CD4-positive, alpha-beta T cell treated with Interleukin-12 subunit alpha and Interleukin-12 subunit beta, for 1 hour (primary cell): ENCODE measurements around the gene MARK3.

Experiments
- DNase-seq: peaks from one replicate; pipeline ENCODE4 v3.0.0-alpha.2; 2020

The MARK3 gene

DNA sequence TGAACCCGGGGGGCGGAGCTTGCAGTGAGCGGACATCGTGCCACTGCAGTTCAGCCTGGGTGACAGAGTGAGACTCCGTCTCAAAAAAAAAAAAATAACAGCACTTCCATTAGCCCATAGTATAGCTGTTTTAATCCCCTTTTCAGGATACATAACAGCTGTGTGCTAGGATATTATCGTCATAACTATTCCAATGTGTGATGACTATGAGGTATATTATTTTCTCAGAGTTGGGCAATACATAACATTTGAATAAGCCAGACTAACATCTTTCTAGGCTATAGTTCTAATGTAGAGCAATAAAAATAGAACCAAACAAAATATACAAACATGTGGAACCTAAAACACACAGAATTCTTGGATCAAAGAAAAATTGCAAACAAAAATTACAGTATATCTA lies 57.1 kb downstream of the MARK3 start:
- no peak for DNase-seq

- DNase-seq = no peak
These were observed 57.9 kb downstream of the MARK3 start for GRCh38 chr14:103443111-103443510.

DNA sequence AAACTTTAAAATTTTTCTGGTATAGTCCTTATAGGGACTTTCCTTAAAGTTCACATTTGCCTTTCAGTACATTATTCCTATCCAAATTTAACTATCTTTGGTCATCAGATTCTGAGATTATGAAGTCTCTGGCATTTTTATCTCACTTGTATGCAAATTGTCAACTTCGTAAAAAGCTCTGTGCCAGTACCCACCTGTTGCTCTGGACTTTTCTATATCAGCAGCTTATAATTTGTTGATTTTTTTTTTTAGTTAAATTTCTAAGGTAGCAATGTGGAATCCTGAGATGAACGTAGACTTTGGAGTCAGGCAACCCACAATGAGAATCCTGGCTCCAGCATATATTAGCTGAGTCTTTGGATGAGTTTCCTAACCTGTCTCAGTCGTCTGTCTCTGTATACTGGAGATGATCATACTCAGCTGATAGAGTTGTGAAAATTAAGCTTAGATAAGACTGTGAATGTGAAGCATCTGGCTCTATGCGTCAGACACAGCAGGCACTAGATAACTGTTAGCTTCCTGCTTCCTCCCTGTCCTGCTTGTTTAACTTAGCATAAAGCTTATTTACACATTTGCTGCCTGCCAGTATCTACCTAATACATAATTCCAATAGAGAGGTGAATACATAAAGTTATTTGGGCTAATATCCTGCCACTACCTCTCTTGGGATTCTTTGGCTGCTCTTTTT lies 59.8 kb downstream of the MARK3 start:
- no peak for DNase-seq

GRCh38 chr14:103445806-103446205 lies 60.6 kb downstream of the MARK3 start:
- no peak for DNase-seq

- no peak for DNase-seq
These were observed 62.9 kb downstream of the MARK3 start for GRCh38 chr14:103448097-103448496.

GRCh38 chr14:103449634-103450161 lies 64.5 kb downstream of the MARK3 start:
- no peak for DNase-seq

GRCh38 chr14:103450416-103450815 lies 65.2 kb downstream of the MARK3 start:
- DNase-seq = no peak

DNA sequence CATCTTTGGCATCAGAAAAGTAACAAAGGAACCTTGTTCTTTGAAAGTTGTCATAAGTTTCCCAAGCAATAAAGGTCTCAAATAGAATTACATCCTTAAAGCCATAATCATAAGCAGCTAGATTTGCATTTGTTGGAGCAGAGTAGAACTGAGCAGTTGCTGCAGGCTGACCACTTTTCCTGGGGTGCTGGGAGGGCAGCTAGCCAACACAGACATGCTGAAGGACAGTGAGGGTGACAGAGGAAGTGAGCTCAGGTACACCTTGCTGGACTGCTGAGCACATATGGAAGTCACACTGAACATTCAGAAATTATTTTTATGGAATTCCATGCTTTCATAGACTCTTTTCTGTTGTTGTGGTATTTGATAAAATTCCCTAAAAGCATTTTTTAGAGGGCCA lies 66.2 kb downstream of the MARK3 start:
- no peak for DNase-seq

DNA sequence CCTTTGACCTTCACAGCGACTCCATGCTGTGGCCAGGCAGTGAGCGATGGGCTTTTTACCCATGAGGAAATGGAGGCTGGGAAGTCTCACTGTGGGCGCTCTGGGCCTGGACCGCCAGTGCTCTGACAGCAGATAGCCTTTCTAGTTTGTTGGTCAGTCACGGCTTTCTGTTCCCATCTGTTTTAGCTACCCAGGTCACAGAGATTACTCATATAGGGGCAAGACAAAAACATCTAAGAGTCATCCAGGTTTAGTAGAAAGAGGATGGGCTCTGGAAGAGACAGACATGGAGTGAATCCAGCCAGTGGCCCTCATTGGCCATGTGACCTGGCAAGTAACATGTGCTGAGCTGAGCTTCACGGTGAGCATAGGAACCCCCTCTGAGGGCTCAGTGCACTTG lies 68.6 kb downstream of the MARK3 start:
- DNase-seq = no peak

DNA sequence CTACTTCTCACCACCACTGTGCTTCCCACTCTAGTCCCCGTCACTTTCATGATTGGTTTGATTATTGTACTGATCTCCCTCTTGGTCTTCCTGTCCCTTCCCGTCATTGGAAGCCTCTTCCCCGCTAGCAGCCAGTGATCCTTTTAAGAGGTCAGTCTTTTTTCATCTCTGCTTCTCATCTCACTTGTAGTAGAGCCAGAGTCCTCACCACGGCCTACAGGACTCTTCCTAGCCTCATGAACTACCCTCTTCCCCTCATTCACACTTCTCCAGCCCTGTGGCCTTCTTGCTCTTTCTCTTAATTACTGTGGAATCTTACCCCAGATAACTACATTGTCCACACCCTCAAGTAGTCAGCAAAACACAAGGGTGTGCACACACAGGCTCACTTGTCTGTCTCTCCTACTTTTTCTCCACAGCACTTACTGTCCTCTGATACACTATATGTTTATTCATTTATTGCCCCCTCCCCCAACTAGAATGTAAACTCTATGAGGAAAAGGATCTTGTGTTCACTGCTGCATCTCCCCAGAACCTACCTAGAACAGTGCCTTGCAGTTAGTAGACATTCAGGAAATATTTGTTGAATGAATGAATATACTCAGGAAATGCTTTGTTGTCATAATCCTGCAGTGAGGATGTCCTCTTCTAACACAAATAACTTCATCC lies 71.1 kb downstream of the MARK3 start:
- no peak for DNase-seq

GRCh38 chr14:103460415-103460814 lies 75.2 kb downstream of the MARK3 start:
- DNase-seq = no peak

DNA sequence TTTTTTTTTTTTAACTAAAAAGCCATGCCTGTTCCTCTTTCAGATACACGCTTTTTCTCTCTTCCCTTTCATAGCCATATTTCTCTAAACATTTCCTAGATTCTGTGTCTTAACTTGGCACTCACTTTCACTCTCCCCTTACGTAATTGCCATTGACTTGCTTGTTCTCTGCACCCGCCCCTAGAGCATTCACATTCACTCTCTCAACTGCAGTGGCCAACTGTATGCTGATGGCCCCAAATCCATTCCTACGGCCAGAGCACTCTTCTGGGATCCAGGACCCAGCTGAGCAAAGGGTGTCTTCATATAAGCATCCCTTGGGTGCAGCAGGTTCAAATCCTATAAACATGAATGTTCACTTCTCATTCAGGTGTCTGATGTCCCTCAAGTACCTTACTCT lies 77.9 kb downstream of the MARK3 start:
- no peak for DNase-seq

GRCh38 chr14:103463851-103464250 lies 78.6 kb downstream of the MARK3 start:
- DNase-seq = no peak

DNA sequence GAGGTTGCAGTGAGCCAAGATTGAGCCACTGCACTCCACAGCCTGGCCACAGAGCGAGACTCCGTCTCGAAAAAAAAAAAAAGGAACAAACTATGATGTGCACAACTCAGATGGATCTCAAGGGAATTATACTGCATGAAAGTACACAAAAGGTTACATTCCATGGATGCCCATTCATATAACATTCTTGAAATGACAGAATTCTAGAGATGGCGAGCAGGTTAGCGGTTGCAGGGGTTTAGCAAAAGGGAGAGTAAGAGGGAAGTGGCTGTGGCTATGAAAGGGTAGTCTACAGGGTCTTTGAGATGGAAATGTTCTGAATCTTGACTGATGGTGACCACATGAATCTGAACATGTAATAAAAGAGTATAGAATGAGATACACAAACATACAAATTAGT lies 87.7 kb downstream of the MARK3 start:
- DNase-seq = no peak

- DNase-seq = no peak
These were observed 89.7 kb downstream of the MARK3 start for GRCh38 chr14:103474893-103475292.

GRCh38 chr14:103476065-103476464 lies 90.8 kb downstream of the MARK3 start:
- no peak for DNase-seq

GRCh38 chr14:103476631-103477030 lies 91.4 kb downstream of the MARK3 start:
- no peak for DNase-seq

GRCh38 chr14:103480595-103480994 lies 95.4 kb downstream of the MARK3 start:
- DNase-seq = peak; percentile 24

DNA sequence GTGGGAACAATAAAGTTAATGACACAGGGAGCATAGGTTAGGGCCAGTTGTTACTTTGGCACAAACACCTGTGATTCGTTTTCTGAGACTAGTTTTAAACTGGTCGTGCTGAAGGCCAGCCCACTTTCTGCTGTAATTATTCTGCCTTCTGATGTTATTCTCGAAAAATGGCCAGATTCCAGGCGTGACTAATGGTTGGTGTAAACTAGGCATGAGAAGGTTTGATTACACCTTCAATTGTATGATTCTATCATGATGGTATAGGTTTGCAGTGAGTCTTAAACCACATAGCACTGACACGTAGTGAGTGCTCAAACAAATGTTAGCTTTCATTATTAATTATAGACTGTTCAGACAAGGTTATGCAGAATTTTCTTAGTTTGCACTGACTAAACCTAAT lies 98.4 kb downstream of the MARK3 start:
- no peak for DNase-seq

DNA sequence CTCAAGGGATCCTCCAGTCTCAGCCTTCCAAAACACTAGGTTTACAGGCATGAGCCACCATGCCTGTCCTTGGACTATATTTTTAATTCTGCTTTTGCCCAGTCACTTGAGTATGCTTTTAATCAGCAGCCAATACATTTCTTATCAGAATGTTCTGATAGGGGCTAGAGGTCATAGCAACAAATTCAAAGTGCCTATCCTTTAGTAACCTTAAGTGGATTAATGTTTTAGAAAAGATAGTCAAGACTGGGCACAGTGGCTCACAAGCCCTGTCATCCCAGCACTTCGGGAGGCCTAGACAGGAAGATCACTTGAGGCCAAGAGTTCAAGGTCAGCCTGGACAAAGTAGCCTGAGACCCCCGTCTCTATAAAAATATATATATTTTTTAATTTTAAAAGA lies 100.3 kb downstream of the MARK3 start:
- DNase-seq = no peak

DNA sequence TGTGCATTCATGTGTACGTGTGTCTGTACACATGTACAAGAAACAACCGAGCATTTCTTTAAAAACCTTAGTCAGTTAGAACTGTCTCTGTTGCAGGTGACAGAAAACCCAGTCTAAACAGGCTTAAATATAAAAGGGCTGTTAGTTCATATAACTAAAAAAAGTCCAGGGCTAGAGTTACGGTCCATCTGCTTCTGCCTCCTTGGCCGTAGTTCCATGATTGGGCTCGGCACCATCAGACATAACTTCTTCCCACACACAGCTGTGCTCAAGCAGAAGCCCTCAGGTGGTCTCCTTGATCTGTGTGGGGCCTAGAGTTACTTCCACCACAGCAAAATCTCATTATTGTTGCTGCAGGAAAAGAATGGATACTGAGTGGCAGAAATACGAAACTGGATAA lies 102.9 kb downstream of the MARK3 start:
- DNase-seq = no peak

- no peak for DNase-seq
These were observed 103.7 kb downstream of the MARK3 start for GRCh38 chr14:103488960-103489359.

GRCh38 chr14:103489621-103490020 lies 104.4 kb downstream of the MARK3 start:
- DNase-seq = no peak

GRCh38 chr14:103491691-103492090 lies 106.5 kb downstream of the MARK3 start:
- DNase-seq = no peak
